Naive thymus-derived CD4-positive, alpha-beta T cell (primary cell): Measurements from ENCODE around the gene SAFB. TPM values are rescaled to one million over a fixed set of nuclear protein-coding genes. Genes with fewer than 3 reads are reported as not detected.

Experiments used
- ATAC-seq: fragments of 150-1000 bp; cut with Tn5 transposase; 2 replicates; pipeline ENCODE4 v1.10.0; 2021; ENCODE audit warnings: mild to moderate bottlenecking, moderate library complexity
- CTCF ChIA-PET: fragments of 350-600 bp; sonication (Branson Sonifier 250); formaldehyde crosslinking; loops from one replicate; lab custom pipeline; 2021; ENCODE audit warnings: antibody characterized with exemption; lab: Charles Lee
- POLR2A ChIA-PET: fragments of 350-600 bp; sonication (Branson Sonifier 250); formaldehyde crosslinking; loops from one replicate; lab custom pipeline; 2021; ENCODE audit warnings: antibody characterized with exemption, inconsistent platforms; lab: Charles Lee
- DNase-seq, 9 donors: peaks; one replicate each; pipeline versions ENCODE4 v3.0.0 to v3.0.0-alpha.2; 2020 to 2022; ENCODE audit warnings: mixed read lengths in 1 of 9
- H3K27ac ChIP-seq: one replicate; pipeline ENCODE4 v1.7.0; 2013; ENCODE audit warnings: mild to moderate bottlenecking, low read depth, low read length, moderate library complexity
- H3K27me3 ChIP-seq, 2 donors: one replicate each; pipeline ENCODE4 v1.7.0; 2013; ENCODE audit warnings: low read length in 2 of 2, mild to moderate bottlenecking in 2 of 2, moderate library complexity in 2 of 2; ENCODE audit not compliant: control insufficient read depth in 2 of 2, insufficient read depth in 2 of 2
- H3K36me3 ChIP-seq, 3 experiments: 1 replicate in 2 of 3; 2 replicates in 1 of 3; pipeline ENCODE4 v1.7.0; 2013; ENCODE audit warnings: low read length in 3 of 3, mild to moderate bottlenecking in 3 of 3, moderate library complexity in 1 of 3; ENCODE audit not compliant: insufficient read depth in 3 of 3, control insufficient read depth in 2 of 3
- H3K4me1 ChIP-seq, 2 donors: one replicate each; pipeline ENCODE4 v1.7.0; 2013; ENCODE audit warnings: low read length in 2 of 2, mild to moderate bottlenecking in 2 of 2, moderate library complexity in 1 of 2; ENCODE audit not compliant: control insufficient read depth in 2 of 2, insufficient read depth in 2 of 2
- H3K4me3 ChIP-seq: 2 replicates; pipeline ENCODE4 v1.7.0; 2013; ENCODE audit warnings: mild to moderate bottlenecking, low read length
- H3K9me3 ChIP-seq, 3 experiments: 1 replicate in 2 of 3; 2 replicates in 1 of 3; pipeline ENCODE4 v1.7.0; 2013; ENCODE audit warnings: low read length in 3 of 3; ENCODE audit not compliant: control insufficient read depth in 2 of 3
- H3K27ac Mint-ChIP-seq, 9 donors: one replicate each; pipeline ENCODE4 v1.8.0; 2020 to 2022; ENCODE audit warnings: mixed read lengths in 9 of 9, mild to moderate bottlenecking in 8 of 9, moderate library complexity in 5 of 9, inconsistent platforms in 2 of 9
- H3K27me3 Mint-ChIP-seq, 5 donors: one replicate each; pipeline ENCODE4 v1.8.0; 2021 to 2022; ENCODE audit warnings: mixed read lengths in 5 of 5, mild to moderate bottlenecking in 1 of 5
- H3K36me3 Mint-ChIP-seq, 5 donors: one replicate each; pipeline ENCODE4 v1.8.0; 2020 to 2022; ENCODE audit warnings: mixed read lengths in 5 of 5, mild to moderate bottlenecking in 3 of 5, inconsistent platforms in 1 of 5
- H3K4me1 Mint-ChIP-seq, 7 donors: one replicate each; pipeline ENCODE4 v1.8.0; 2020 to 2022; ENCODE audit warnings: mixed read lengths in 7 of 7, mild to moderate bottlenecking in 3 of 7, inconsistent platforms in 1 of 7
- H3K4me3 Mint-ChIP-seq, 10 donors: one replicate each; pipeline ENCODE4 v1.8.0; 2020 to 2022; ENCODE audit warnings: mild to moderate bottlenecking in 10 of 10, mixed read lengths in 10 of 10, moderate library complexity in 6 of 10, inconsistent platforms in 2 of 10
- H3K9me3 Mint-ChIP-seq, 11 donors: one replicate each; pipeline ENCODE4 v1.8.0; 2020 to 2022; ENCODE audit warnings: mixed read lengths in 11 of 11, mild to moderate bottlenecking in 4 of 11, inconsistent platforms in 1 of 11, moderate library complexity in 1 of 11
- intact Hi-C, 2 donors: fragments of 100-400 bp; cut with micrococcal nuclease; formaldehyde crosslinking; loops; one replicate each; pipeline ENCODE4 v1.15.1; 2023
- polyA plus RNA-seq, 2 donors: library from polyadenylated mRNA; unstranded; fragments of 300-500 nt; fragmentation: Illumina TruSeq; gene quantifications; one replicate each; pipeline ENCODE4 v1.2.3, GENCODE V29; 2021
- total RNA-seq, 6 experiments: library from RNA in 5 of 6; stranded (reverse) in 5 of 6; gene quantifications; 1 replicate in 5 of 6; 2 replicates in 1 of 6; pipeline ENCODE4 v1.2.3 and lab custom pipeline; 2021 to 2026

The SAFB gene
- total and polyA plus RNA-seq, 7 experiments from 2014 or later = 50.3 to 203 (median 170) TPM

- H3K27ac ChIP-seq = no peak overlapping the region
- peaks cover 0 to 29% (median 4%) of the 10 kb centered on the region in 5 donors for H3K36me3 Mint-ChIP-seq
- DNase-seq (no peak), ATAC-seq (no peak)
- H3K36me3 ChIP-seq = peaks cover 0 to 74% (median 7%) of the 10 kb centered on the region in 3 experiments
- ChIA-PET POLR2A (interaction anchor here (1.6 to 2.5 kb wide), 2 partner anchors 13 to 14 kb away, joined by 5 to 6 read pairs; partner anchors contain the start of gene RPL36), CTCF (no interaction called here)
- no peak overlapping the region for H3K4me3 Mint-ChIP-seq
- intact Hi-C loops = no loop called here
- no peaks in the 10 kb centered on the region for H3K27me3 ChIP-seq
- H3K27me3 Mint-ChIP-seq = no peaks in the 10 kb centered on the region
- no peaks in the 10 kb centered on the region for H3K4me1 ChIP-seq
- no peaks in the 10 kb centered on the region for H3K9me3 ChIP-seq
- no peak overlapping the region for H3K4me3 ChIP-seq
- H3K4me1 Mint-ChIP-seq = peaks cover 0 to 2% (median 0%) of the 10 kb centered on the region in 7 donors
- H3K27ac Mint-ChIP-seq = no peak overlapping the region
- peaks cover 0 to 2% (median 0%) of the 10 kb centered on the region in 11 donors for H3K9me3 Mint-ChIP-seq
These were observed 81.2 kb downstream of the SAFB start for GRCh38 chr19:5703819-5704818.

GRCh38 chr19:5705552-5705951 lies 82.7 kb downstream of the SAFB start:
- no peak for DNase-seq
- ChIA-PET CTCF (interaction anchor here (1.0 kb wide), 1 partner anchor 12 kb away, joined by 3 read pairs; no protein-coding TSS in a partner anchor), POLR2A (interaction anchor here (1.6 to 2.5 kb wide), 2 partner anchors 14 to 16 kb away, joined by 5 to 6 read pairs; partner anchors contain the start of gene RPL36)
- intact Hi-C loops = no loop called here
- Mint-ChIP-seq H3K27ac (no peak overlapping the region), H3K36me3 (peaks cover 0 to 29% (median 4%) of the 10 kb centered on the region in 5 donors), H3K27me3 (no peaks in the 10 kb centered on the region), H3K4me1 (peaks cover 0 to 2% (median 0%) of the 10 kb centered on the region in 7 donors), H3K4me3 (no peak overlapping the region), H3K9me3 (peaks cover 0 to 2% (median 0%) of the 10 kb centered on the region in 11 donors)
- H3K27me3 ChIP-seq = no peaks in the 10 kb centered on the region
- no peak overlapping the region for H3K4me3 ChIP-seq
- H3K4me1 ChIP-seq = no peaks in the 10 kb centered on the region
- ATAC-seq = no peak
- peaks cover 0 to 68% (median 7%) of the 10 kb centered on the region in 3 experiments for H3K36me3 ChIP-seq
- H3K27ac ChIP-seq = no peak overlapping the region
- H3K9me3 ChIP-seq = no peaks in the 10 kb centered on the region

GRCh38 chr19:5706876-5707573 lies 84.1 kb downstream of the SAFB start:
- intact Hi-C loops = no loop called here
- H3K36me3 Mint-ChIP-seq = peaks cover 0 to 16% (median 4%) of the 10 kb centered on the region in 5 donors
- no peak for DNase-seq

GRCh38 chr19:5707576-5708575 lies 85.0 kb downstream of the SAFB start:
- intact Hi-C loops = no loop called here
- no peaks in the 10 kb centered on the region for H3K4me1 ChIP-seq
- CTCF ChIA-PET = no interaction called here
- Mint-ChIP-seq H3K9me3 (peaks cover 0 to 2% (median 0%) of the 10 kb centered on the region in 11 donors), H3K36me3 (peaks cover 0 to 17% (median 4%) of the 10 kb centered on the region in 5 donors), H3K4me3 (no peak overlapping the region), H3K27ac (peak overlapping the region in 1 of 9 donors; percentile 33), H3K4me1 (no peaks in the 10 kb centered on the region), H3K27me3 (no peaks in the 10 kb centered on the region)
- no peaks in the 10 kb centered on the region for H3K27me3 ChIP-seq
- POLR2A ChIA-PET = interaction anchor here (1.1 to 1.2 kb wide), 3 partner anchors 11 to 21 kb away, joined by 3 to 5 read pairs (median 5); no protein-coding TSS in a partner anchor
- no peaks in the 10 kb centered on the region for H3K9me3 ChIP-seq
- no peak overlapping the region for H3K4me3 ChIP-seq
- DNase-seq (no peak), ATAC-seq (peak; percentile 12)
- H3K36me3 ChIP-seq = peaks cover 0 to 82% (median 14%) of the 10 kb centered on the region in 3 experiments
- H3K27ac ChIP-seq = no peak overlapping the region

More at GRCh38 chr19:5706876-5707573, 84.1 kb downstream of the SAFB start:
- Mint-ChIP-seq H3K4me1 (no peaks in the 10 kb centered on the region), H3K9me3 (peaks cover 0 to 2% (median 0%) of the 10 kb centered on the region in 11 donors), H3K27me3 (no peaks in the 10 kb centered on the region), H3K27ac (peak overlapping the region in 2 of 9 donors; percentile 33 to 70), H3K4me3 (no peak overlapping the region)
- ChIA-PET POLR2A (interaction anchor here (1.1 kb wide), 1 partner anchor 16 kb away, joined by 5 read pairs; no protein-coding TSS in a partner anchor), CTCF (no interaction called here)
- Histone ChIP-seq H3K4me3 (no peak overlapping the region), H3K27me3 (no peaks in the 10 kb centered on the region), H3K9me3 (no peaks in the 10 kb centered on the region), H3K4me1 (no peaks in the 10 kb centered on the region), H3K36me3 (peaks cover 0 to 73% (median 12%) of the 10 kb centered on the region in 3 experiments), H3K27ac (no peak overlapping the region)
- ATAC-seq = peak; percentile 3

GRCh38 chr19:5711025-5711424 lies 88.1 kb downstream of the SAFB start:
- H3K9me3 Mint-ChIP-seq = peaks cover 0 to 2% (median 0%) of the 10 kb centered on the region in 11 donors
- Histone ChIP-seq H3K4me3 (no peak overlapping the region), H3K9me3 (no peaks in the 10 kb centered on the region), H3K27me3 (no peaks in the 10 kb centered on the region), H3K27ac (no peak overlapping the region), H3K4me1 (no peaks in the 10 kb centered on the region), H3K36me3 (peaks cover 0 to 65% (median 12%) of the 10 kb centered on the region in 3 experiments)
- intact Hi-C loops = no loop called here
- DNase-seq (no peak), ATAC-seq (no peak)
- no peaks in the 10 kb centered on the region for H3K27me3 Mint-ChIP-seq
- peaks cover 0 to 7% (median 5%) of the 10 kb centered on the region in 7 donors for H3K4me1 Mint-ChIP-seq
- ChIA-PET CTCF (no interaction called here), POLR2A (no interaction called here)
- no peak overlapping the region for H3K27ac Mint-ChIP-seq
- peaks cover 0 to 17% (median 3%) of the 10 kb centered on the region in 5 donors for H3K36me3 Mint-ChIP-seq
- H3K4me3 Mint-ChIP-seq = no peak overlapping the region
